ENCODE data around the gene IBA57.
"Not testable (repeated sequence)": the region's sequence is repeated elsewhere in the genome, so short reads cannot be mapped to it uniquely, and the experiment has no call there.

DNA sequence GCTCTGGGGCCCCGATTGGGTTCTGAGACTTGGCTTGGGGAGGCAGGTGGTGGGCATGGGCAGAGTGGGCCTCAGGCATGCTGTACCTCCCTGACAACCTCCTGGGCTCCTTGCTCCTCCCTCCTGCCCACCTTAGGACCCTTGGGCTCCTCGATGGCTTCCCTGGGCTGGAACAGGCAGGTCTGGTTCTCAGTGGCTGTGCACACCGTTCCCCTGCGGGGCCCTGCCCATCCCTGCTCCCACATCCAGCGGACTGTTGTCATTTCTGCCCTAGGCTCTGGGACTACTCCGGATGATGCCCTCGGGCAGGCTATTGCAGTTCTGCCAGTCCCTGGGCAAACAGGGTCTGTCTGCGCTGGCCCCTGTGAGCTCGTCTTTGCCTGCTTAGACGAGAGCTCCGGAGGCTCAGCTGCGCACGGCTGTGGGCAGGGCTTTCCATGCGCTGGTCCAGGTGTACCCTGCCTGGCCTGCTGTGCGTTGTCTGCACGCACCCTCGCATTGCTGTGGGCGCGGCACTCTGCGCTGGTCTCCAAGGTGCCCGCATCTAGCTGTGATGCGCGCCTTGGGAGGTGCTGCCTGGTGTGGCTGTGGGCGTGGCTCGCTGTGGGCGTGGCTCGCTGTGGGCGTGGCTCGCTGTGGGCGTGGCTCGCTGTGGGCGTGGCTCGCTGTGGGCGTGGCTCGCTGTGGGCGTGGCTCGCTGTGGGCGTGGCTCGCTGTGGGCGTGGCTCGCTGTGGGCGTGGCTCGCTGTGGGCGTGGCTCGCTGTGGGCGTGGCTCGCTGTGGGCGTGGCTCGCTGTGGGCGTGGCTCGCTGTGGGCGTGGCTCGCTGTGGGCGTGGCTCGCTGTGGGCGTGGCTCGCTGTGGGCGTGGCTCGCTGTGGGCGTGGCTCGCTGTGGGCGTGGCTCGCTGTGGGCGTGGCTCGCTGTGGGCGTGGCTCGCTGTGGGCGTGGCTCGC lies 8.2 kb downstream of the IBA57 start:
- TF ChIP-seq, protein P1, sequence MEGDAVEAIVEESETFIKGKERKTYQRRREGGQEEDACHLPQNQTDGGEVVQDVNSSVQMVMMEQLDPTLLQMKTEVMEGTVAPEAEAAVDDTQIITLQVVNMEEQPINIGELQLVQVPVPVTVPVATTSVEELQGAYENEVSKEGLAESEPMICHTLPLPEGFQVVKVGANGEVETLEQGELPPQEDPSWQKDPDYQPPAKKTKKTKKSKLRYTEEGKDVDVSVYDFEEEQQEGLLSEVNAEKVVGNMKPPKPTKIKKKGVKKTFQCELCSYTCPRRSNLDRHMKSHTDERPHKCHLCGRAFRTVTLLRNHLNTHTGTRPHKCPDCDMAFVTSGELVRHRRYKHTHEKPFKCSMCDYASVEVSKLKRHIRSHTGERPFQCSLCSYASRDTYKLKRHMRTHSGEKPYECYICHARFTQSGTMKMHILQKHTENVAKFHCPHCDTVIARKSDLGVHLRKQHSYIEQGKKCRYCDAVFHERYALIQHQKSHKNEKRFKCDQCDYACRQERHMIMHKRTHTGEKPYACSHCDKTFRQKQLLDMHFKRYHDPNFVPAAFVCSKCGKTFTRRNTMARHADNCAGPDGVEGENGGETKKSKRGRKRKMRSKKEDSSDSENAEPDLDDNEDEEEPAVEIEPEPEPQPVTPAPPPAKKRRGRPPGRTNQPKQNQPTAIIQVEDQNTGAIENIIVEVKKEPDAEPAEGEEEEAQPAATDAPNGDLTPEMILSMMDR (IDR thresholded peaks at IDR 0.05; ENCODE audit: low read length) = not testable (repeated sequence)
- not testable (repeated sequence) for TF ChIP-seq EZH2 (optimal IDR thresholded peaks at IDR 0.05; ENCODE audit: low read depth, low read length)
